SK-N-SH treated with all-trans-retinoic acid at 6 μM for 48 hours (cell line): ENCODE results near the gene MYO16.

ENCODE experiments used
- ARNTL ChIP-seq: fragments of 450-650 bp; formaldehyde crosslinking; IDR thresholded peaks from 2 replicates; pipeline ENCODE4 v1.5.0; 2020; ENCODE audit warnings: low read depth, mild to moderate bottlenecking, moderate library complexity, borderline replicate concordance
- CSDC2 ChIP-seq: fragments of 250-450 bp; sonication (Bioruptor Pico); IDR thresholded peaks from 2 replicates; pipeline ENCODE4 v1.5.0; 2020; ENCODE audit warnings: mild to moderate bottlenecking, moderate library complexity
- GLIS3 ChIP-seq: fragments of 250-450 bp; sonication (Bioruptor Pico); IDR thresholded peaks from 2 replicates; pipeline ENCODE4 v1.5.0; 2020; ENCODE audit warnings: mild to moderate bottlenecking, moderate library complexity
- ISL1 ChIP-seq: fragments of 250-450 bp; sonication (Bioruptor Pico); IDR thresholded peaks from 2 replicates; pipeline ENCODE4 v2.1.2; 2022; ENCODE audit warnings: mild to moderate bottlenecking, moderate library complexity
- OSR1 ChIP-seq: fragments of 250-450 bp; sonication (Bioruptor Pico); IDR thresholded peaks from 2 replicates; pipeline ENCODE4 v1.8.0; 2022; ENCODE audit warnings: moderate library complexity, mild to moderate bottlenecking, inconsistent platforms
- RARB ChIP-seq: fragments of 250-450 bp; sonication (Bioruptor Pico); IDR thresholded peaks from 2 replicates; pipeline ENCODE4 v1.8.0; 2021; ENCODE audit warnings: mild to moderate bottlenecking, moderate library complexity
- TOX ChIP-seq: fragments of 250-450 bp; sonication (Bioruptor Pico); IDR thresholded peaks from 2 replicates; pipeline ENCODE4 v1.8.0; 2021; ENCODE audit warnings: mild to moderate bottlenecking, moderate library complexity, borderline replicate concordance
- ZFP3 ChIP-seq: fragments of 250-450 bp; sonication (Bioruptor Pico); IDR thresholded peaks from 2 replicates; pipeline ENCODE4 v1.5.0; 2020; ENCODE audit warnings: mild to moderate bottlenecking, moderate library complexity
- ZNF565 ChIP-seq: fragments of 450-650 bp; formaldehyde crosslinking; conservative IDR thresholded peaks from 2 replicates; pipeline ENCODE4 v1.5.0; 2020; ENCODE audit warnings: low read depth, mild to moderate bottlenecking, moderate library complexity
- ZNF70 ChIP-seq: fragments of 450-650 bp; formaldehyde crosslinking; IDR thresholded peaks from 2 replicates; pipeline ENCODE4 v1.5.0; 2020; ENCODE audit warnings: mild to moderate bottlenecking, moderate library complexity
- TF ChIP-seq, protein P1 (sequence below): fragments of 250-450 bp; sonication (Bioruptor Pico); IDR thresholded peaks from 2 replicates; pipeline ENCODE4 v1.8.0; 2020; ENCODE audit warnings: mild to moderate bottlenecking, moderate library complexity, borderline replicate concordance

DNA sequence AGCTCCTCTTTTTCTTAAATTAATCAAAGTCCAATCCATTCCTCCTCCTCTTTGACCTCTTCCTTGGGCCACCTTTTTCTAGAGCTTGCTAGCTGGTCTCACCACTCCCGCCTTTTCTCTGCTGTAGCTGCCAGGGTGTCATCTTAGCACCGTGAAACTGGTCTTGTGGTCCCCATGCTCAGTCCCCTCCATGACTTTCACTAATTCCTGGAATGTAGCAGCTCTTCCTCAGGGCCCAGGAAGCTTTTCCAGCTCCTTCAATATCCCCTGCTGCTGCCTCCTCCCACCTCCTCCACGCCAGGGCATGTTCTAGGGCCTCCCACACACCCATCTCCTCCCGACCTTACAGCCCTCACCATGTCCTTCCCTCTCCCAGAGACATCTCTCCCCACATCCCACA, 222.2 kb downstream of the MYO16 start:
- TF ChIP-seq, protein P1, sequence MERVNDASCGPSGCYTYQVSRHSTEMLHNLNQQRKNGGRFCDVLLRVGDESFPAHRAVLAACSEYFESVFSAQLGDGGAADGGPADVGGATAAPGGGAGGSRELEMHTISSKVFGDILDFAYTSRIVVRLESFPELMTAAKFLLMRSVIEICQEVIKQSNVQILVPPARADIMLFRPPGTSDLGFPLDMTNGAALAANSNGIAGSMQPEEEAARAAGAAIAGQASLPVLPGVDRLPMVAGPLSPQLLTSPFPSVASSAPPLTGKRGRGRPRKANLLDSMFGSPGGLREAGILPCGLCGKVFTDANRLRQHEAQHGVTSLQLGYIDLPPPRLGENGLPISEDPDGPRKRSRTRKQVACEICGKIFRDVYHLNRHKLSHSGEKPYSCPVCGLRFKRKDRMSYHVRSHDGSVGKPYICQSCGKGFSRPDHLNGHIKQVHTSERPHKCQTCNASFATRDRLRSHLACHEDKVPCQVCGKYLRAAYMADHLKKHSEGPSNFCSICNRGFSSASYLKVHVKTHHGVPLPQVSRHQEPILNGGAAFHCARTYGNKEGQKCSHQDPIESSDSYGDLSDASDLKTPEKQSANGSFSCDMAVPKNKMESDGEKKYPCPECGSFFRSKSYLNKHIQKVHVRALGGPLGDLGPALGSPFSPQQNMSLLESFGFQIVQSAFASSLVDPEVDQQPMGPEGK (CRISPR knock-in tag), result no peak
- TF ChIP-seq CSDC2 (CRISPR knock-in tag), result no peak
- no peak for TF ChIP-seq ISL1 (CRISPR knock-in tag)
- TF ChIP-seq ZFP3 (CRISPR knock-in tag), result no peak
- TF ChIP-seq ZNF565 (CRISPR knock-in tag), result no peak
- no peak for TF ChIP-seq OSR1
- TF ChIP-seq GLIS3 (CRISPR knock-in tag), result no peak
- TF ChIP-seq ZNF70 (CRISPR knock-in tag), result no peak
- TF ChIP-seq TOX (CRISPR knock-in tag), result no peak
- no peak for TF ChIP-seq ARNTL (CRISPR knock-in tag)
- TF ChIP-seq RARB, result no peak
